ENCODE results near the gene PDE1A.
A peak's percentile ranks its signal among the peaks of the same experiment; 100 is the strongest.

PDE1A gene

DNA sequence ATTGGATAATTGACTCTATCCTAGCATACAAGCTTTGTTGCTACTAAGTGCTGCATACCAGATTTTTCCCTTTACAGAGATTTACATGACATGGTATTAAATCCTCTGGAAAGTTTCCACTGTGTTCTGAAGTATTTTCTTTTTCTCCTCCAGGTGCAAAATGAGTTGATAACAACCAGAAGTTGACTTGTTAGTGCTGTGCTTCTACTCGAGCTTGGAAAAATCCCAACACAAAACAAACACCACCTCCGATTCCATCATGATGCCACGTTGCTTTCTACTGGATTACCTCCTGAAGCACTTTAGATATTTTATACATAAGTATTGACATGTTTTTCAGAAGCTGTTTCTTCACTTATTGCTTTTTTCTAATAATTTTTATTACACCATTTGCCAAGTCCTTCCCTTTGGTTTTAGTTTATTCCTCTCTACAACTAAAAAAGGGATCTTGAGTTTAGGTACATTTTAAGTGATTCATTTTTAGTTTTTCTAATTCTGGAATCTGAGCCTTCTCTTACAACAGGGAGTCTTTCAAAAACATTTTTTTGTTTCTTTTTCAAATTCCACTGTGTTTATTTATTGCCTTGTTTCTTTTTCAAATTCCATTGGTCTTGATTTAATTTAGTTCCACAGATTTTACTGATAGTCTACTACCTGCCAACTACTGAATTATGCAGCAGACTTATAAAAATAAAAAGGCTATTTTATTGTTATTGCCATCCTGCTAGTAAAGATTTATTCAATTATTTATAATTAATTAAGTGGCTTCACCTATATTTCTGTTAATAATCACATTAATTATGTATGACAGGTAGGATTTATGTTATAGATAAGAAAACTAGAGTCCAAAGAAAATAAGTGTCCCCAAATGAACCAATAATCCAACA lies 297.8 kb downstream of the PDE1A start:
- no peak for DNase-seq (ENCODE audit: low spot score)

DNA sequence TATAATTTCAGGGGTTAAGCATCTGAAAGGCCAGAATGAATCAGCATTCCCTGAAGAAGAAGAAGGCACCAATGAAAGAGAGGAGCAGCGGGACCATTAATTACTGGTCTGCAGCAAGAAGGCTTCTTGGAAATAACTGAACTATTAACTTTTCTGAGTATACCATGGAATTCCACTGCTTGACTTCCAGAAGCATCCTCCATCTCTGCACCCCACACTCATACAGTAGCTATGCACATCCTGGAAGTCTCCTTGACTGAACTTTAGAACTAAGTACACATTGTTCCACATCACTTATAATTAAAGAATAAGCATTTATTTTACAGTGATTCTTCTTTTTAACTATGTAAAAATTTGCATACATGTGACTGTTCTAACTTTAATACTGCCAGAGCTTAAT lies 309.6 kb downstream of the PDE1A start:
- no peak for DNase-seq (ENCODE audit: low spot score)

DNA sequence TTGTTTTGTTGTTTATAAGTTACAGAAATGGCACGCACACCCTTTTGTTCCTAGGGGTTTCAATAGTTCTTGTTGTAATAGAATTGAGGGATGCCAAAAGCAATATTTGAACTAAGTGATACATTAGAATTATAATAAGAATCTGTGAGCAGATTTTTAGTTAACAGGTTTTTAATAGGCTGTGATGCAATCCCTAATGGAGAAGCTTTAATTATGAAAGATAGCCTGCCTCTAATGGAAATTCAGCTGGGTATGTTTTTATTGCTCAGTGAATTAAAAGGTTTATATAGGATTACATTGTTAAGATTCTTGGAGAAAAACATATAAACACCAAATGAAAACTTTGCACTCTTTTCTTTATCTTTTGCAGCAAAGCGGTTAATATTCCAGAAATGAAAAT lies 310.1 kb downstream of the PDE1A start:
- DNase-seq (ENCODE audit: low spot score), result no peak

DNA sequence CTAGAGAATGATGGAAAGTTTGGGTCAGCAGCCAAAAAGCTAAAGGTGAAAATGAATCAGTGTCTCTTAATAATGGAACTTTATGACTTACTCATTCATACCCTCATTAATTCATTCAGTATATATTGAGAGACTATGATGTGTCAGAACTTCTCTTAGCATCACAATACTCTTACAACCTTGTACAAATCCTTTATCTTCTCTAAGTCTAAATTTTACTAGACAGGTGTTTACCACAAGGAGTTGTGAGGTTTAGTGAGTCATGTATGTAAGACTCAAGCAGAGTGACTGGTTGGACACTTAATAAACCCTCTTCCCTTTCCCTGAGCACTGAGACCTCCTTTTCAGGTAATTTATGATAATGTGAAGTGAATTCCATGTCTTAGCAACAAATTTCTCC lies 311.6 kb downstream of the PDE1A start:
- no peak for DNase-seq (ENCODE audit: low spot score)

DNA sequence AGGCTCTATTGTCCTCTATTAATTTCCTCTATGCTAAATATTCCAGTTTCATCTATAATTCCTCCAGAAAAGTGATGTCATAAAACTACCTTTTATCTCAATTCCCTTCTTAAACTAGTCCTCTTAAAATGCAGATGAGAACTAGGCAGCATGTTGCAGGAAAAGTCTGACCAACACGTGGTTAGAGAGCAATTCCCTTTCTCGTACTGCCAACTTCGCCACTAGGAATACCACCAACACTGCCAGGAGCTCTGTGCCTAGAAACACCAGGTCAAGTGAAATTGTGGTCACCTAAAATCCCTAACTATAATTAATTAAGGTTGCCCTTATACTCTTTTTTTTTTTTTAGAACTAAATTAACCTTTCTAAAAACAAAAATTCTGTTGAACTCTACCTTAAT lies 313.5 kb downstream of the PDE1A start:
- no peak for DNase-seq (ENCODE audit: low spot score)

DNA sequence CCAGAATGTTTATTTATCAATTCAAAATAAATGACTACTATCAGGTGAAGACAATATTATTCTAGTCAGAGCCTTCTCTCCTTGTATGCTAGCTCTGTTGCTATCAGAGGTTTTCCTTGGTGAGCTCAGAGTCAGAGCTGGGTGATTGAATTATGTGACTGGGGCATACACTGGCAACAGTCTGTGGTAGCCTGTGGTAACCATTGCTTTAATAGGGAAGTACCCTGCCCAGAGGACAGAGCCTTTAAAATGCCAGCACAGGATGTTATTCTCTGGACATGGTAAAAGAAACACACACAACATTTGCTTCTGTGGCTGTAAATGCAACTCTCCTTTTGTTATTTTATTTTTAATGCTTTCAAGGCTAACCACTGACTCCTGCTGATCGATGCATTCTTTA lies 316.5 kb downstream of the PDE1A start:
- no peak for DNase-seq (ENCODE audit: low spot score)

DNA sequence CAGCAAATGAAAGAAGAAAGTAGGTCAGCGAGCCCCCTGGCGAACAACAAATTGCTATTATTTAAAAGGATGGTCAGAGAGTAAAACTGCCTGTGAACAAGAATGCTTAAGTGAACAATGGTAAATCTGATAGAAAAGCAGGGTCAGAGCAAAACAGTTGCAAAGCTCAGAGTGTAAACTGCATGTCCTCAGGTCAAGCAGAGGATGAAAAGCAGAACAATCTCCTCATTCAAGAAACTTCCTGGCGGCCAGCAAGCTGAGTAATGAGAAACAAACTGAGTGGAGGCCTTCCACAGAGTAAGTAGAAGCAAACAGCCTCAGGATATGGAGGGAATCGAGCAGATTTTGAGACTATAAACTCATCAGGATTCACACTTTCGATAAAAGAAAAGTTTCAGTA lies 323.3 kb downstream of the PDE1A start:
- no peak for DNase-seq (ENCODE audit: low spot score)

DNA sequence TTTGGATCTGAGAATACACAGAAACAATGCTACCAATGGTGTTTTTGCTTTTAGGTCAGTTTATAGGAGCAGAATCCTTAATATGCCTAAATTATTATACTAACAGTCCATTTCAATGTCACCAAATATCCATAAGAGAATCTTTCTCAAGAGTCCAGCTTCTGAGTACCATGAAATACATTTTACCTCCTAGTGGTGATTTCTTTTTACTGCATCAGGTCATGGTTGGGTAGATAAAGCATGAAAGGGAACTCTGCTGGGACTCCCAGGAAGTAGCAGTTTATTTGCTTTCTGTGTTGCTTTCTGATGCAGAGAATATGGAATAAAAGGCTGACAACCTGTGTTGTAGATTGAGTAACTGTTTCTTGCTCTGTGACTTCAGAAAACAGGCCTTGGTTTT lies 325.6 kb downstream of the PDE1A start:
- DNase-seq (ENCODE audit: low spot score), result peak; percentile 3

DNA sequence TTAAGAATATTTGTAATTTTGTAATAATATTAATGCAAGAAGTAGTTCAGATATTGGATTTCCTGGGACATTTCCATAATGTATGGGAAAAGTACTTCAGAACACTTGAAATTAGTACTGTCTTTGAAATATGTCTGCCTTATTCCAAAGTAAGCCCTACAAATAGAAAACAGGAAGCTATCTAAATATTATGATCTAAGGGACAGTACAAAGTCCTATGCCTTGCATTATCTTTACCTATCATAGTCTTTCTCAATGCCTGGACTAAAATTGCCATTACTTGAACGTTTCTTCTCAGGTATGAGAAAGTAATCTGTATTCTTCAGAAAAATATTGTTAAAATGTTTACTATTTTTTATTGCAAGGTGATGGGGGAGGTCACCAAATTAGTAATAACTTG lies 328.2 kb downstream of the PDE1A start:
- DNase-seq (ENCODE audit: low spot score), result no peak

DNA sequence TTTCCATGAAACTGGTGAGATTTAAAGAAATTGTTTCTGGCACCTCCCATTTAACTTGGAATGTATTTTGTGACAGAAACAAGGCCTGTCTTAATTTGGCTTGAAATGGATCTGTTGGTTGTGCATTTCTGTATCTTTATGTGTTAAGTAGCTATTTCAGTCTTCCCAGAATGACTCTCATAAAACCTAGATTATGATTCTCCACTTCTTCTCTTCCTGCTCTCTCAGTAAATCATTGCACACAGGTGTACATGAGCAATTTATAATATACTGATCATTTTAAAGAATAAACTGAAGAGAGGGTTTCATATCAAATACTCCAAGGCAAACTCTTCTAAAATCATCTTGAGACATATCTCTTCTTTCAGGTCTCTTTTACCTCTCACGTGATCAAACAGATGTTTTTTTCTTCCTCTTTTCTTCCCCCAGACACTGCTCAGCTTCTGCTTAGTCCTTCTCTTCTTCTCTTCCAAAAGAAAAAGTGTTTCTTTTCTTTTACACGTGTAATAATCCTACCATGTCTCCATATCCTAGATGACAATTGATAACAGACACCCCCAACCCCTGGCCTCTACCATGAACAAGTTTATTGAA lies 329.2 kb downstream of the PDE1A start:
- DNase-seq (ENCODE audit: low spot score), result no peak

DNA sequence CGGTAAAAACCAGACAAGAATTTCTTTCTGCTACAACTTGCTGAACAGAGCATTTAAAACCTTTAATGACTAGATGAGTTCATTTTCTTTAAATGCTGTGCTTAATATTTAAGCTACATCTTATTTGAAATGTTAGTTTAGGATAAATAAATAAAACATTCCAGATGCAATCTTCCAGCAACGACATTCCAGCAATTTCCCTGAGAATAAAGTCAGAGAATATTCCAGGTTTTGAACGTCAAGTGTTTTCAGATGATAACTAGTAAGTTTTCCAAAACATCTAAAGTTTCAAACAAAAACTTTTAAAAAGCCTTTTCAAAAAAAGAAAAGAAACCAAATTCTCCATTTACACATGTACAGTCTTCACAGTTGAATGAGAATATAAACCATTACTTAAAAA lies 336.4 kb downstream of the PDE1A start:
- no peak for DNase-seq (ENCODE audit: low spot score)

All from germinal center (tissue), 1 donor.